HG02571 (cell line): ENCODE data around the gene RASA4B.
A peak's percentile ranks its signal among the peaks of the same experiment; 100 is the strongest.
"Not testable (repeated sequence)": the region's sequence is repeated elsewhere in the genome, so short reads cannot be mapped to it uniquely, and the experiment has no call there.

Source experiments
- ATAC-seq: cut with Tn5 transposase; IDR thresholded peaks from one replicate; pipeline ENCODE4 v1.9.1; 2021; ENCODE audit warnings: mild to moderate bottlenecking, moderate library complexity; ENCODE audit not compliant: unreplicated experiment

The RASA4B gene

GRCh38 chr7:102517550-102518147 lies at the start of gene RASA4B:
TSS of gene RASA4B (minus strand) at chr7:102517777. CDS start at chr7:102517710, 67 bp downstream.
- peak; percentile 50 for ATAC-seq

DNA sequence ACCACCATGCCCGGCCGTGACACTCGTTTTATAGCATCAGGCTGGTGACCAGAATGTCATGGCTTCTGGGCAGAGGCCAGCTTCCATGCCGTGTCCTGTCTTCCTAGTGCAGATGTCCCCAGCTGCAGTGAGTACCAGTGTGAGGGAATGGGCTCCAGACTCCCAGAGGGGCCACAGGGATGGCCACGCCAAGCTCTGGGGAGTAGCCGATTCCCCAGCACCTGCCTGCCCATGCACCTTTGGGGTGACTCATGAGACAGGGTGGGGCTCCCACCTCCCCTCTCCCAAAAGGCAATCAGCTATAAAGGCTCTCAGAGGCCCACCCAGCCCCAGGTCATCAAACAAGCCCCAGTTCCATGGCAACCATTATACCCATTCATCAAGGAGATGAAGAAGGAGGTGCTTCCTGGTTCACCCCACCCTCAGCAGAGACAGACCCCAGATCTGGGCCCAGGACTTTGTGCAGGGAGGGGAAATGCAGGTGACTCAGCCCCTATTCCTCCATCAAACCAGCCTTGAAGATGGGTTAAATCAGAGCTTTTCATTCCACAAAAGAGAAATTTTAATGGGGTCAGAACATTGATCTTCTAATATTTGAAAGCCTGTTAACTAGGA lies 33.3 kb upstream of the RASA4B start, which contains the start of gene SPDYE2:
Gene SPDYE2 (plus strand): TSS at position 419 of the 615 bp plus-strand sequence. CDS start 2,030 bp downstream, outside the sequence.
- ATAC-seq: not testable (repeated sequence)

GRCh38 chr7:102546353-102546752 lies 28.8 kb upstream of the RASA4B start:
- peak; percentile 71 for ATAC-seq

DNA sequence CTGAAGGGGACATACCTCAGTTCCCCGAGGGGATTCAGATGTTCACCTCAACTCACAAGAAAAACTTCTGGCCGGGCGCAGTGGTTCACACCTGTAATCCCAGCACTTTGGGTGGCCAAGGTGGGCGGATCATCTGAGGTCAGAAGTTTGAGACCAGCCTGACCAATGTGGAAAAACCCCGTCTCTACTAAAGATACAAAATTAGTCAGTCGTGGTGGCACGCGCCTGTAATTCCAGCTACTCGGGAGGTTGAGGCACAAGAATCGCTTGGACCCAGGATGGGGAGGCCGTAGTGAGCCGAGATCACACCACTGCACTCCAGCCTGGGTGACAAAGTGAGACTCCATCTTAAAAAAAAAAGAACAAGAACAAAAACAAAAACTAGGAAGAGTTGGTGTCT lies 27.7 kb upstream of the RASA4B start:
- ATAC-seq: not testable (repeated sequence)

- not testable (repeated sequence) for ATAC-seq
Observed at GRCh38 chr7:102544372-102544771, 26.8 kb upstream of the RASA4B start.

DNA sequence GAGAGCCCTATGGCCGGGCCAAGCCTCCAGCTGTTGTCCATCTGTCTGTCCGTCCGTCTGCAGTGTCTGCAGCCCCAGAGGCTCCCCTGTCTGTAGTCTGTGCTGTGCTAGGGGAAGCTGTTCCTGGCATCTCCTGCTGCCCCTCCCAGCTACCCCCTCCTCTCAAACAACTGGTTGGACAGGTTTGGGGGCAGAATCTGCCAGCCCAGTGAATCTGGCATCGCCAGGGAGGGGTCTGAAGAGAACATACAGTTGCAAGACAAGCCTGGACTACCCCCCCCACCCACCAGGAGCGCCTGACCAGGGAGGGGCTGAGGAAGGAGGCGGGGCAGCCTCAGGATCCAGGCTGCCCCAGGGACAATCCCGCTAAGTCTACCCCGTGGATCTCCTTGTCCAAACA lies 26.0 kb upstream of the RASA4B start, which contains the start of gene UPK3BL2:
Gene UPK3BL2 (minus strand): TSS at position 101 of the 400 bp plus-strand sequence. CDS start 60 bp downstream, at position 41.
- ATAC-seq: not testable (repeated sequence)

GRCh38 chr7:102542771-102543170 lies 25.2 kb upstream of the RASA4B start:
- ATAC-seq: not testable (repeated sequence)

DNA sequence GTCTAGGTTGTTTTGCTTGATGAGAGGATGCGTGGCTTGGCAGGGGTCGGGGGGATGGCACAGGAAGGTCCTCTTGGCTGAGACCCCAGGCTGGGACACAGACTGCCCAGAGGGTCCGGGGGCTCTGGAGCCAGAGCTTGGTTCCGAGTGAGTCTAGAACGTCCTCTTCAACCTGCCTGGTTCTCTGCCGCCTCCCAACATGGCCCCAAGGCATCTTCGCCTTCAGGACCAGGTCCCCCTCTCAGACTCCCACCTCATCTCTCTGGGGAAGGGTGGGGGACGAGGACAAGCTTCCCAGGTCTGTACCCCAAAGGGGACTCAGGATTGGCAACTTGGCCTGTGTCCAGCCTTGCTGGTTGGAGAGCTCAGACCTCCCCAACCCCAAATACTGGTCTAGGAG lies 24.5 kb upstream of the RASA4B start:
- ATAC-seq: not testable (repeated sequence)

- not testable (repeated sequence) for ATAC-seq
Observed at GRCh38 chr7:102540604-102541003, 23.0 kb upstream of the RASA4B start.

DNA sequence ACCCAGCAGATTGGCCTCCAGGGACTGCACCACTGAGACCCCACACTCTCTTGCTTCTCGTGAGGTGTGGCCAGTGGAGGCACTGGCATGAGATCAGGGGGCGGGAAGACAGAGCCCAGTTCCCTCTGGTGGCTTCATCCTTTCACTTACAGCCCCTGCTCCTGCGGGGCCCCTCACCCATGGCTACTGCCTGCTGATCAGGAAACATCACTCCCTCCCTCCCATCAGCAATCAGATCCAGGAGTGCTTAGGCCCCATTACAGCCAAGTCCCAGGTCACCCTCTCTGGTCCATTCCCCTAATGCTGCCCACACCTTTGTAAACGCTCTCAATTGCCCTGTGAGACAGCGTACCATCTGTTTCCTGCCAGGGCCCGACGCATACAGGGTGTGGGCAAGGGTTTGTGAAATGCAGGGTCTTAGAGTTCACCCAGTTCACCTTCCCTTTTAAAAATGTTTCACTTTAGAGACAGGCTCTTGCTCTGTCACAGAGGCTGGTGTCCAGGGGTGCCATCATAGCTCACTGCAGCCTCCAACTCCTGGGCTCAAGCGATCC lies 17.6 kb upstream of the RASA4B start:
- not testable (repeated sequence) for ATAC-seq

GRCh38 chr7:102532127-102532526 lies 14.6 kb upstream of the RASA4B start:
- not testable (repeated sequence) for ATAC-seq

- not testable (repeated sequence) for ATAC-seq
Observed at GRCh38 chr7:102531583-102531982, 14.0 kb upstream of the RASA4B start.

GRCh38 chr7:102527822-102528793 lies 10.5 kb upstream of the RASA4B start:
- ATAC-seq: not testable (repeated sequence)

- not testable (repeated sequence) for ATAC-seq
Observed at GRCh38 chr7:102527182-102527581, 9.6 kb upstream of the RASA4B start.

- not testable (repeated sequence) for ATAC-seq
Observed at GRCh38 chr7:102524803-102525202, 7.2 kb upstream of the RASA4B start.

DNA sequence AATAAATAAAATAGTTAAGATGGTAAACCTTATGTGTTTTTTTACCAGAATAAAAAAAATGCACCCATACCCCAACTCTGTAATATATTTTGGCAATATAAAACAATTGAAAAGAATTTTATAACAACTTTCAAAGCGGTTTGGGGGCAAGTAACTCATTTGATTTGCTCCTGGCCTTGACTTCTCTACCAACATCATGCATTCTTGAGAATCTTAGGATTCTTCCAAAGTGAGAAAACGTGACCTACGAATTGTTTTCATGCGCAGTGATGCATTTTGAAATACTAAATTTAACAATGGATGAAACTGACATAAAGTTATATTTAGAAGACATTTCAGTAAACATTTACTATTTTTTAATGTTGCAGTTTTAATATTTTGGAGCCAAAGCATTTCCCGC lies 3.2 kb upstream of the RASA4B start:
- not testable (repeated sequence) for ATAC-seq

GRCh38 chr7:102516951-102517350 lies 626 bp downstream of the RASA4B start:
- ATAC-seq: not testable (repeated sequence)

GRCh38 chr7:102515889-102516288 lies 1.7 kb downstream of the RASA4B start:
- ATAC-seq: not testable (repeated sequence)

DNA sequence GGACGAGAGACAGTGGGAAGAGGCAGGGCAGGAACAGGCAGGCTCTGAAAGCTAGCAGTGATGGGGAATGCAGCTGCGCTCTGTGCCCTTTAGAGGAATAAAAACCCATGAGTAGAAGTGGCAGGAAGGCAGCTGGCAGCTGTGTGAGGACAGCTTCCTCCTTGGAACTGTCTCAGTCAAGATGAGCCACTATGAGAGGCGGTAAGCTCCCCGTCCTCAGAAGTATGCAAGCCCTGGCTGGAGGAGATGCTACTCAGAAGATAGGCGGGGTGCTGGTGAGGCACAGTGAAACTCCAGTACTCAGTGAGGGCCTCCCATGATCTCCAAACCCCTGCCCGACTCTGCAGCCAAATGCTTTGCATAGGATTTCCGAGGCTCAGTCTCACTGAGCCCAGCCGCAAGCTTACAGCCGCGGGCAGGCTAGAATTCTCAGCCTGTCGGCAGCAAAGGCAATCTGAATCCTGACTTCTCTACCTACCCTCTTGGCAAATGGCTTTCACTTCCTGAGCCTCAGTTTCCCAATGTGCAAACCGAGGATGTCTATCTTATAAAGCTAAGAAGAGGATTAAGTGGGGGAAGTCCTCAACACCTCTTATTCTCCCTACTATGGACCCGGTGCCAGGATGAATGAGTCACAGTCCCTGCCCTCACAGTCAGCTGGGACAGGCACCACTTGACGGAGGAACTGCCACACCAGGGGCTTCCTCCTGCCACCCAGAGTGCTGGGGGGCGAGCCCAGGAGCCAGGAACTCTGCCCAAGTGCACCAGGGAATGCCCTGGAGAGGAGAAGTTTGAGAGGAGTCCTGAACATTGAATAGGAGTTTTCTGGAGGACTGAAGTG lies 2.5 kb downstream of the RASA4B start:
- peak; percentile 65 for ATAC-seq
